NCI-H2196 treated with DMSO at 0.1 percent for 48 hours (cell line): ENCODE data around the gene ALCAM.
A peak's percentile ranks its signal among the peaks of the same experiment; 100 is the strongest.

ENCODE experiments used
- DNase-seq: peaks from one replicate; lab custom pipeline; 2025; ENCODE audit not compliant: unreplicated experiment; lab: John Stamatoyannopoulos, UW

Gene ALCAM

GRCh38 chr3:105473521-105474223 lies 107.0 kb downstream of the ALCAM start:
- no peak for DNase-seq

- no peak for DNase-seq
Observed at GRCh38 chr3:105480768-105481167, 114.1 kb downstream of the ALCAM start.

GRCh38 chr3:105483476-105483875 lies 116.8 kb downstream of the ALCAM start:
- DNase-seq: no peak

GRCh38 chr3:105490045-105490444 lies 123.3 kb downstream of the ALCAM start:
- no peak for DNase-seq

GRCh38 chr3:105493305-105493892 lies 126.7 kb downstream of the ALCAM start:
- no peak for DNase-seq

- DNase-seq: no peak
Observed at GRCh38 chr3:105495021-105495420, 128.3 kb downstream of the ALCAM start.

GRCh38 chr3:105496343-105496742 lies 129.6 kb downstream of the ALCAM start:
- DNase-seq: no peak

GRCh38 chr3:105497386-105497785 lies 130.7 kb downstream of the ALCAM start:
- no peak for DNase-seq

- no peak for DNase-seq
Observed at GRCh38 chr3:105499961-105500360, 133.3 kb downstream of the ALCAM start.

GRCh38 chr3:105502333-105502732 lies 135.6 kb downstream of the ALCAM start:
- no peak for DNase-seq

GRCh38 chr3:105503191-105503593 lies 136.5 kb downstream of the ALCAM start:
- DNase-seq: no peak

- no peak for DNase-seq
Observed at GRCh38 chr3:105504440-105504951, 137.8 kb downstream of the ALCAM start.

- DNase-seq: no peak
Observed at GRCh38 chr3:105505170-105505569, 138.5 kb downstream of the ALCAM start.

- no peak for DNase-seq
Observed at GRCh38 chr3:105511031-105511430, 144.3 kb downstream of the ALCAM start.

- DNase-seq: no peak
Observed at GRCh38 chr3:105512061-105512460, 145.4 kb downstream of the ALCAM start.

GRCh38 chr3:105513042-105513441 lies 146.3 kb downstream of the ALCAM start:
- no peak for DNase-seq

GRCh38 chr3:105513886-105514285 lies 147.2 kb downstream of the ALCAM start:
- DNase-seq: no peak

GRCh38 chr3:105515372-105515771 lies 148.7 kb downstream of the ALCAM start:
- no peak for DNase-seq

- DNase-seq: no peak
Observed at GRCh38 chr3:105516972-105517371, 150.3 kb downstream of the ALCAM start.

- DNase-seq: no peak
Observed at GRCh38 chr3:105518203-105518602, 151.5 kb downstream of the ALCAM start.

GRCh38 chr3:105518806-105519418 lies 152.2 kb downstream of the ALCAM start:
- peak; percentile 57 for DNase-seq

- DNase-seq: no peak
Observed at GRCh38 chr3:105521770-105522169, 155.1 kb downstream of the ALCAM start.
